ENCODE data around the gene TMEM14B. TPM values are rescaled to one million over a fixed set of nuclear protein-coding genes. Genes with fewer than 3 reads are reported as not detected.

The TMEM14B gene
- 62.3 TPM for total RNA-seq (ENCODE audit: unreplicated experiment)
- long read RNA-seq, transcript TMEM14B-202 (6 exons, 975 nt), result major isoform, 44 of 62 reads
- long read RNA-seq, transcript TMEM14B-208 (6 exons, 1,224 nt), result minor isoform, 6 of 62 reads
- long read RNA-seq, partial matches to known transcripts, result 1 of 62 reads
- long read RNA-seq, other reads (novel, unspliced or antisense), result 4 of 62 reads

- Mint-ChIP-seq H3K27me3 (ENCODE audit: unreplicated experiment) (peaks cover 3% of the 10 kb centered on the region), H3K4me3 (ENCODE audit: unreplicated experiment) (peak within 1 kb of the TSS; percentile 92), H3K9me3 (ENCODE audit: unreplicated experiment) (no peaks in the 10 kb centered on the region), H3K36me3 (ENCODE audit: unreplicated experiment) (no peaks in the 10 kb centered on the region), H3K4me1 (ENCODE audit: low read depth, unreplicated experiment) (peaks cover 11% of the 10 kb centered on the region), H3K27ac (ENCODE audit: unreplicated experiment) (peak within 1 kb of the TSS; percentile 83)
- TF ChIP-seq, protein P1, sequence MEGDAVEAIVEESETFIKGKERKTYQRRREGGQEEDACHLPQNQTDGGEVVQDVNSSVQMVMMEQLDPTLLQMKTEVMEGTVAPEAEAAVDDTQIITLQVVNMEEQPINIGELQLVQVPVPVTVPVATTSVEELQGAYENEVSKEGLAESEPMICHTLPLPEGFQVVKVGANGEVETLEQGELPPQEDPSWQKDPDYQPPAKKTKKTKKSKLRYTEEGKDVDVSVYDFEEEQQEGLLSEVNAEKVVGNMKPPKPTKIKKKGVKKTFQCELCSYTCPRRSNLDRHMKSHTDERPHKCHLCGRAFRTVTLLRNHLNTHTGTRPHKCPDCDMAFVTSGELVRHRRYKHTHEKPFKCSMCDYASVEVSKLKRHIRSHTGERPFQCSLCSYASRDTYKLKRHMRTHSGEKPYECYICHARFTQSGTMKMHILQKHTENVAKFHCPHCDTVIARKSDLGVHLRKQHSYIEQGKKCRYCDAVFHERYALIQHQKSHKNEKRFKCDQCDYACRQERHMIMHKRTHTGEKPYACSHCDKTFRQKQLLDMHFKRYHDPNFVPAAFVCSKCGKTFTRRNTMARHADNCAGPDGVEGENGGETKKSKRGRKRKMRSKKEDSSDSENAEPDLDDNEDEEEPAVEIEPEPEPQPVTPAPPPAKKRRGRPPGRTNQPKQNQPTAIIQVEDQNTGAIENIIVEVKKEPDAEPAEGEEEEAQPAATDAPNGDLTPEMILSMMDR (IDR thresholded peaks at IDR 0.05; ENCODE audit: partially characterized antibody, unreplicated experiment), result no peak
- DNase-seq, result peak; percentile 100
These were observed at the start of gene TMEM14B for GRCh38 chr6:10747251-10747972. Gene TMEM14B (plus strand): TSS chr6:10747805. CDS start chr6:10749246, 1,441 bp downstream.

GRCh38 chr6:10713962-10714361, 33.6 kb upstream of the TMEM14B start:
- Mint-ChIP-seq H3K9me3 (ENCODE audit: unreplicated experiment) (no peaks in the 10 kb centered on the region), H3K27me3 (ENCODE audit: unreplicated experiment) (no peaks in the 10 kb centered on the region), H3K36me3 (ENCODE audit: unreplicated experiment) (no peaks in the 10 kb centered on the region), H3K27ac (ENCODE audit: unreplicated experiment) (no peak overlapping the region), H3K4me1 (ENCODE audit: low read depth, unreplicated experiment) (no peaks in the 10 kb centered on the region), H3K4me3 (ENCODE audit: unreplicated experiment) (no peak overlapping the region)
- DNase-seq, result no peak
- TF ChIP-seq, protein P1 (IDR thresholded peaks at IDR 0.05; ENCODE audit: partially characterized antibody, unreplicated experiment), result no peak

DNA sequence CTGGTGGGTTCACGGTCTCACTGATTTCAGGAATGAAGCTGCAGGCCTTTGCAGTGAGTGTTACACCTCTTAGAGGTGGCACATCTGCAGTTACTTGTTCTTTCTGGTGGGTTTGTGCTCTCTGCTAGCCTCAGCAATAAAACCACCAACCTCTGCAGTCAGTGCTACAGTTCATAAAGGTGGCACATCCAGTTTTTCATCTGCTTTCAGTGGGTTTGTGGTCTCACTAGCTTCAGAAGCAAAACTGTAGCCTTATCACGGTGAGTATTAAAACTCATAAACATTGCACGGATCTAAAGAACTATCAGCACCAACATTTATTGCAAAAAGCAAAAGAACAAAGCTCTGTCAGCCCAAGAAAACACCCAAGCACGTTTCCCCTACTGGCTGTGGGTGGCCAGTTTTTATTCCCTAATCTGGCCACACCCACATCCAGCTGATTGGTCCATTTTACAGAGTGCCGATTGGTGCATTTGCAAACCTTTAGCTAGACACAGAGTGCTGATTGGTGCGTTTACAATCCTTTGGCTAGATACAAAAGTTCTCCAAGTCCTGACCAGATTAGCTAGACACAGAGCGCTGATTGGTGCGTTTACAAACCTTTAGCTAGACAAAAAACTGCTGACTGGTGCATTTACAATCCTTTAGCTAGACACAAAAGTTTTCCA, 28.2 kb upstream of the TMEM14B start:
- no peaks in the 10 kb centered on the region for H3K36me3 Mint-ChIP-seq (ENCODE audit: unreplicated experiment)
- no peak overlapping the region for H3K4me3 Mint-ChIP-seq (ENCODE audit: unreplicated experiment)
- TF ChIP-seq, protein P1 (IDR thresholded peaks at IDR 0.05; ENCODE audit: partially characterized antibody, unreplicated experiment), result no peak
- peaks cover 6% of the 10 kb centered on the region for H3K27me3 Mint-ChIP-seq (ENCODE audit: unreplicated experiment)
- peaks cover 11% of the 10 kb centered on the region for H3K4me1 Mint-ChIP-seq (ENCODE audit: low read depth, unreplicated experiment)
- H3K9me3 Mint-ChIP-seq (ENCODE audit: unreplicated experiment), result peaks cover 7% of the 10 kb centered on the region
- peak overlapping the region; percentile 38 for H3K27ac Mint-ChIP-seq (ENCODE audit: unreplicated experiment)
- no peak for DNase-seq

DNA sequence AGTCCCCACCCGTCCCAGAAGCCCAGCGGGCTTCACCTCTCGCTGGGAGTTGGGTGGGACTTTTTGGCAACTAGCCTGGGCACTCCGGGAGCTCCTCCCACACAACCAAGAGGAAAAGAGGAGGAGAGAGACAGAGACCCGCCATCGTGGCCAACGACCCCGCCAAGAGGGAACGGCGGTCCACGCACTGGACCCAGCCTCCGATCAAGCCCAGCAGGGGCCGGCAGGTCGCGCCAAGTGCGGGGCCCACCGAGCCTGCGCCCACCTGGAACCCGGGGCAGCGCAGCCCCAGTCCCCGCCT, 27.7 kb upstream of the TMEM14B start:
- H3K9me3 Mint-ChIP-seq (ENCODE audit: unreplicated experiment), result peaks cover 7% of the 10 kb centered on the region
- no peaks in the 10 kb centered on the region for H3K36me3 Mint-ChIP-seq (ENCODE audit: unreplicated experiment)
- TF ChIP-seq, protein P1 (IDR thresholded peaks at IDR 0.05; ENCODE audit: partially characterized antibody, unreplicated experiment), result no peak
- peaks cover 12% of the 10 kb centered on the region for H3K4me1 Mint-ChIP-seq (ENCODE audit: low read depth, unreplicated experiment)
- no peak overlapping the region for H3K4me3 Mint-ChIP-seq (ENCODE audit: unreplicated experiment)
- peaks cover 6% of the 10 kb centered on the region for H3K27me3 Mint-ChIP-seq (ENCODE audit: unreplicated experiment)
- DNase-seq, result no peak
- no peak overlapping the region for H3K27ac Mint-ChIP-seq (ENCODE audit: unreplicated experiment)
